Fibroblast of lung (primary cell): ENCODE data around the gene RAB13.

ENCODE experiments used
- EZH2 ChIP-seq: IDR thresholded peaks from 2 replicates; pipeline ENCODE4 v1.5.1; 2012; ENCODE audit warnings: low read length, control low read depth, mild to moderate bottlenecking; ENCODE audit errors: missing control alignments
- TF ChIP-seq, protein P1 (sequence below), 2 donors: IDR thresholded peaks in 1 of 2; conservative IDR thresholded peaks in 1 of 2; 1 replicate in 1 of 2; 2 replicates in 1 of 2; pipeline ENCODE4 v1.5.1; 2011 to 2012; ENCODE audit warnings: low read length in 2 of 2, control low read depth in 1 of 2, inconsistent platforms in 1 of 2, low read depth in 1 of 2, mild to moderate bottlenecking in 1 of 2

- no peak for TF ChIP-seq EZH2
- TF ChIP-seq, protein P1, sequence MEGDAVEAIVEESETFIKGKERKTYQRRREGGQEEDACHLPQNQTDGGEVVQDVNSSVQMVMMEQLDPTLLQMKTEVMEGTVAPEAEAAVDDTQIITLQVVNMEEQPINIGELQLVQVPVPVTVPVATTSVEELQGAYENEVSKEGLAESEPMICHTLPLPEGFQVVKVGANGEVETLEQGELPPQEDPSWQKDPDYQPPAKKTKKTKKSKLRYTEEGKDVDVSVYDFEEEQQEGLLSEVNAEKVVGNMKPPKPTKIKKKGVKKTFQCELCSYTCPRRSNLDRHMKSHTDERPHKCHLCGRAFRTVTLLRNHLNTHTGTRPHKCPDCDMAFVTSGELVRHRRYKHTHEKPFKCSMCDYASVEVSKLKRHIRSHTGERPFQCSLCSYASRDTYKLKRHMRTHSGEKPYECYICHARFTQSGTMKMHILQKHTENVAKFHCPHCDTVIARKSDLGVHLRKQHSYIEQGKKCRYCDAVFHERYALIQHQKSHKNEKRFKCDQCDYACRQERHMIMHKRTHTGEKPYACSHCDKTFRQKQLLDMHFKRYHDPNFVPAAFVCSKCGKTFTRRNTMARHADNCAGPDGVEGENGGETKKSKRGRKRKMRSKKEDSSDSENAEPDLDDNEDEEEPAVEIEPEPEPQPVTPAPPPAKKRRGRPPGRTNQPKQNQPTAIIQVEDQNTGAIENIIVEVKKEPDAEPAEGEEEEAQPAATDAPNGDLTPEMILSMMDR (conservative IDR thresholded peaks at IDR 0.05 in 1 of 2, IDR thresholded peaks at IDR 0.05 in 1 of 2; ENCODE audit: low read depth in 1 of 2, low read length in 2 of 2) = no peak
These were observed 51.4 kb downstream of the RAB13 start for GRCh38 chr1:153934746-153935145.
